Stimulated activated naive CD8-positive, alpha-beta T cell treated with anti-CD3 and anti-CD28 coated beads, Interleukin-15, Interleukin-2, amounts not matched to agents 100 ng/mL and 50 ng/mL, for 24 hours (primary cell): ENCODE data around the gene ZNF213.
"Not testable (repeated sequence)": the region's sequence is repeated elsewhere in the genome, so short reads cannot be mapped to it uniquely, and the experiment has no call there.

ENCODE experiments used
- H3K27ac Mint-ChIP-seq: one replicate; pipeline ENCODE4 v1.8.0; 2021; ENCODE audit warnings: mild to moderate bottlenecking, mixed read lengths
- H3K27me3 Mint-ChIP-seq: one replicate; pipeline ENCODE4 v1.8.0; 2021; ENCODE audit warnings: mixed read lengths
- H3K36me3 Mint-ChIP-seq: one replicate; pipeline ENCODE4 v1.8.0; 2021; ENCODE audit warnings: low read depth, mixed read lengths
- H3K4me1 Mint-ChIP-seq: one replicate; pipeline ENCODE4 v1.8.0; 2021; ENCODE audit warnings: low read depth, mixed read lengths
- H3K4me3 Mint-ChIP-seq: one replicate; pipeline ENCODE4 v1.8.0; 2021; ENCODE audit warnings: mild to moderate bottlenecking, mixed read lengths
- H3K9me3 Mint-ChIP-seq: one replicate; pipeline ENCODE4 v1.8.0; 2021; ENCODE audit warnings: mixed read lengths

Gene ZNF213

DNA sequence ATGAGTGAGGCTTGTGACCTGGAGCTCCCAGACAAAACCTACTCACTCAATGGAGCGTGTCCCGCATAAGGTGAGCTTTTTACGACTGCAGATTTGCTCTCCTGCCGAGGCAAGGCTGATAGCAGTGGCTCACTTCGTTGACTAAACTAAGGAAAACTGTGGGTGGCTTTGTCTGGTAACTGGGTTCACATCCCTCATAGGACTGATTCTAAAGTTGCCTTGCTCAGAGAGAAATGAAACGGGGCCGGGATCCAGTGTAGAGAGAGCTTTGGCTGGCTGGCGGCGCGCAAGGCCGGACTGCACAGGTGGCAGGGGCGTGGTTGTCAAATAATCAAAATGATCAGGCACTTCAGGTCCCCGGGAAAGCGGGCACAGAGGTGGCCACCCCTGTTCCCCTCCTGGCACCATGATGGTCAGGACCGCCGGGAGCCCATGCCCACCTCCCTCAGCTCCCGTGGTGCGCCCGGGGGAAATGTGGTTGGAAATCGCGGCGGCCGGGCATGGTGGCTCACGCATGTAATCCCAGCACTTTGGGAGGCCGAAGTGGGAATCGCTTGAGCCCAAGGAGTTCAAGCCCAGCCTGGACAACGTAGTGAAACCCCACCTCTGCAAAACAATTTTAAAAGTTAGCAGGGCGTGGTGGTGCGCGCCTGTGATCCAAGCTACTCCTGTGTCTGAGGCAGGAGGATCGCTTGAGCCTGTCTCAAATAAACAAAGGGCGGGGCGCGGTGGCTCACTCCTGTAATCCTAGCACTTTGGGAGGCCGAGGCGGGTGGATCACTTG, 26.6 kb downstream of the ZNF213 start:
- peak overlapping the region; percentile 37 for H3K4me3 Mint-ChIP-seq
- H3K9me3 Mint-ChIP-seq = no peaks in the 10 kb centered on the region
- H3K36me3 Mint-ChIP-seq = no peaks in the 10 kb centered on the region
- H3K27me3 Mint-ChIP-seq = peaks cover 11% of the 10 kb centered on the region
- peaks cover 44% of the 10 kb centered on the region for H3K4me1 Mint-ChIP-seq
- no peak overlapping the region for H3K27ac Mint-ChIP-seq

DNA sequence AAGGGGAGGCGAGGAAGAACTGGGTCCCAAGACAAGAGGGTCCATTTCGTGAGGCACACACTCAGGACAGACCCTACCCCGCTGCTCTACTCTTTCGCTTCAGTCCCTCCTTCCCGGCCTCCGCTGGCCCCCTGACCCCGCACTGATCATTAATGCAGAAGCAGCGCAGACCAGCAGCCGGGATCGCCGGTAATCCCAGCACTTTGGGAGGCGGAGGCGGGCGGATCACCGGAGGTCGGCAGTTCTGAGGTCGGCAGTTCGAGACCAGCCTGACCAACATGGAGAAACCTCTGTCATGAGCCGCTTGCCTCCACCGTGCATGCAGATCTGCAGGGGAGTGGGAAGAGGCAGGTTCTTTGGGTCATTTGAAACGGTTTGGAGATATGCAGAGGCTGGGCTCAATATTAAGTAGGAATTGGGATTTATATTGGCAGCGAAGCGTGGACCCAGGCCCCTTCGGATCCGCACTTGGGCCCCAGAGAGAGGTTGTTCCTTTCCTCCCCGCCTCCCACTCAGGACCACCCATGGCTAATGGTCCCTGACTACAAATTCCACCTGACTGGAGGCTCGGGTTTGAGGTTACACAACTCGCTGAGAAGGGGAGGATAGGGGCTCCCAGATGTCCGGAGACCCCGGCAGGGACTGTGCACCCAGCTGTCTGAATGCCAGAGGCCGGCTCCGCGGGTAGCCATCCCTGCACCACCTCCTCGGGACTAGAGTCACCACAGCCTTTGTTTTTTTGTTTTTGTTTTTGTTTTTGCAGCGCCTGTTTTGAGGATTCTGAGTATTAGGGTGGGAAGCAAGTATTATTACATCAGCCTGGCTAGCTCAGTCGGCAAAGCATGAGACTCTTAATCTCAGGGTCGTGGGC, 29.5 kb downstream of the ZNF213 start:
- Mint-ChIP-seq H3K4me1 (peaks cover 24% of the 10 kb centered on the region), H3K4me3 (no peak overlapping the region), H3K27ac (no peak overlapping the region), H3K9me3 (no peaks in the 10 kb centered on the region), H3K36me3 (no peaks in the 10 kb centered on the region), H3K27me3 (peaks cover 9% of the 10 kb centered on the region)

DNA sequence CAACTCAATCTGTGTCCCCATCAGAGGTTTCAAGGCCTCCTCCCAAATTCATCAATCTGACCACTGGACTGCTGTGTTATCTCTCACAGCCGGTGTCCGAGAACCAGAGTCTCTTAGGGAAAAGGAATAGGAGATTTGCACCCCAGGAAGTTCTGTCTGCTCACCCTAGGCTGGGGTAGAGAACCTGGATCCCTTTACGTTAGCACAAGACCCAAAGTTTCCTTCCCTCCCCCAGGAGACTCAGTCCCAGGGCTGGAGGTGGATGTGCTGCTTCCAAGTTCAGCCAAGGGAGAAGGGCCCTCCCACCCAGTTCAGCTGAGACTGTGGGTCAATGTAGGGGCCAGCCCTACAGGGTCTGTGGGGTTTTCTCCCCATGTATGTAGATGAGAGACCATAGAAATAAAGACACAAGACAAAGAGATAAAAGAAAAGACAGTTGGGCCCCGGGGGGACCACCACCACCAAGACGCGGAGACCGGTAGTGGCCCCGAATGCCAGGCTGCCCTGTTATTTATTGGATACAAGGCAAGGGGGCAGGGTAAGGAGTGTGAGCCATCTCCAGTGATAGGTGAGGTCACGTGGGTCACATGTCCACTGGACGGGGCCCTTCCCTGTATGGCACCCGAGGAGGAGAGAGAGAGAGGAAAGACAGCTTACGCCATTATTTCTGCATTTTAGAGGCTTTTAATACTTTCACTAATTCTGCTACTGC, 30.4 kb downstream of the ZNF213 start:
- no peaks in the 10 kb centered on the region for H3K36me3 Mint-ChIP-seq
- H3K4me3 Mint-ChIP-seq = peak overlapping the region; percentile 27
- peaks cover 14% of the 10 kb centered on the region for H3K27me3 Mint-ChIP-seq
- H3K27ac Mint-ChIP-seq = peak overlapping the region; percentile 4
- H3K4me1 Mint-ChIP-seq = peaks cover 16% of the 10 kb centered on the region
- no peaks in the 10 kb centered on the region for H3K9me3 Mint-ChIP-seq

DNA sequence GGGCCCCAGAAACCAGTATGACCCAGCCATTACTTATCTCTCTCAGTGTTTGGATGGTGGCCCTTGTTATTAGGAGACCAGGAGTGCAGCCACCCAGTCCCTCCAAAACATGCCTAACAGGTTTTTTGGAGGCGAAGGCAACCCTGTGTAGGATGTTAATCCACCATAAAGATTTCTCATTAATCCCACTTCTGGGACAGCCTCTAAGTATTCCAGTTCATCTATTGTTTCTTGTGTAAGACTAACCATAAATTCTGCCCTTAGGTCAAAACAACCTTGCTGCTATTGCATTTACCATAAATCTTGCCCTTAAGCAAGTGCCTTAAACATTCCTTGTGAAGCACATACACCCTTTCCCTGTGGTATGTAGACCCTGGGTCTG, 31.7 kb downstream of the ZNF213 start:
- Mint-ChIP-seq H3K9me3 (no peaks in the 10 kb centered on the region), H3K4me3 (no peak overlapping the region), H3K36me3 (no peaks in the 10 kb centered on the region), H3K4me1 (peaks cover 25% of the 10 kb centered on the region), H3K27me3 (peaks cover 21% of the 10 kb centered on the region), H3K27ac (no peak overlapping the region)

DNA sequence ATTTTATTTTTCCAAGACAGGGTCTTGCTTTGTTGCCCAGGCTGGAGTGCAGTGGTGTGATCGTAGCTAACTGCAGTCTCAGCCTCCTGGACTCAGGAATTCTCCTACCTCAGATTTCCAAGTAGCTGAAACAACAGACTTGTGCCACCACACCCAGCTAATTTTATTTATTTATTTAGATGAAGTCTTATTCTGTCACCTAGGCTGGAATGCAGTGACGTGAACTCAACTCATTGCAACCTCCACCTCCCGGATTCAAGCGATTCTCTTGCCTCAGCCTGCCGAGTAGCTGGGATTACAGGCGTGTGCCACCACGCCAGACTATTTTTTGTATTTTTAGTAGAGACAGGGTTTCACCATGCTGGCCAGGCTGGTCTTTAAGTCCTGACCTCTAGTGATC, 33.9 kb downstream of the ZNF213 start:
- H3K27me3 Mint-ChIP-seq = peaks cover 31% of the 10 kb centered on the region
- H3K9me3 Mint-ChIP-seq, H3K27ac Mint-ChIP-seq, H3K4me3 Mint-ChIP-seq, H3K36me3 Mint-ChIP-seq: not testable (repeated sequence)
- peaks cover 39% of the 10 kb centered on the region for H3K4me1 Mint-ChIP-seq

DNA sequence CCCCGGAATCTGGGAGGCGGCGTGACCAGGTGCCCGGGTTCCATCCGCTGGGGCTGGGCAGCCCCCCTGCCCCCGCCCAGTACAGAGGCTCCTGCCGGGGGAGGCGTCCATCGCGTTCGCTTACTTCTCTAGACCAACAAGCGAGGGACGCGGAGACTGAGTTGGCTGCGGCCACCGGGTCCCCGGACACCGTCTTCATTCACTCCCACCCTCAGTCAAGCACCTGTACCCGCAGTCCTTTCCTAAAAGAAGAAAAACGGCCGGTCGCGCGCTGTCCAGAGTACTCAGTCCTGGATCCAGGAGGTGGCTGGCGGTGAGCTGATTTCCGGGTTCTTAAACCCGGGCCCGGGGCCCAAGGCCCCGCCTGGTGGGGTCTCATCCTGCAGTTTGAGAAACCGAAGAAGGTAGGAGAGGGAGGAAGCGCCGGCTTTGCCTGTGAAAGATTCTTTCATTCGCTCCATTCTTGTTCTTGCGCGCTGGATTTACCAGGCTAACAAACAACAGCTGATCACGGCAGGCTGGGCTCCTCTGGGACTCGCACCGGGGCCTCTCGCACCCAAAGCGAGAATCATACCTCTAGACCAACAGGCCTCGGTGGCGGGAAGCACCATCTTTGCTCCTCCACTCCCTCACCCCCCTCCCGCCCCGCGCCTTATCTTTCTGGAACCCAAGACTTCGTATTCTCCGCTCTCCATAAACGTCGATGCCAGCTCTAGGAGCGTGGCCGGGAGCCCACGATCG, 35.8 kb downstream of the ZNF213 start:
- Mint-ChIP-seq H3K9me3 (no peaks in the 10 kb centered on the region), H3K27ac (peak overlapping the region; percentile 36), H3K4me1 (peaks cover 46% of the 10 kb centered on the region), H3K27me3 (peaks cover 44% of the 10 kb centered on the region), H3K4me3 (peak overlapping the region; percentile 76), H3K36me3 (no peaks in the 10 kb centered on the region)

DNA sequence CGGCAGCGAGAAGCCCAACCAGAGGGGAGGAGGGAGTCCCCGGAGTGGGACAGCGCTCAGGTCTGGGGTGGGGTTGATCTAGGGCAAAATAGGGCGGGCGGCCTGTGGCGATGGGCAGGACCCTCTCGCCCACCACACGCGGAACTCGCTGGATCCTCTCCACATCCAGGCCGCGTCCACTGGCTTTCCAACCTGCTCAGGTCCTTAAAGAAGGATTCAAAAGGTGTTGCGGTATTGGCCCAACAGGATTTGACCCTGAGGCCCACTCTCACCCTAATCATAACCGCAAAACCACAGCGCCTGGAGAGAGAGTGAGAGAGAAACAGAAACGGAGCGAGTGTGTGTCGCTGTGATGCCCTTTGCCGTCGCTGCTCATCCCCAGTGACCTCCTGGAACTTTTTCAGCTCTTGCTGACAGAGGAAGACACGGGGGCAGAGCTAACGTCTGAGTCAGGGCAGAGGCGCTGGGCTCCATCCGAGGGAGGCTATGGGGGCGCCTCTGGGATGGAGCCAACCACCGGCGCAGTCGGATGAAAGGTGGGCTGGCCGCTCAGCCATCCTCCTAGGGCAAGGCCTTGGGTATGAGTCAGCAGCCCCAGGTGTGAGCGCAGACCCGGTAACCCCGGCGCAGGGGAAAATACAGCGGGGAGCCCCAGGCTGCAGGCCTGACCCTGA, 36.5 kb downstream of the ZNF213 start:
- H3K27ac Mint-ChIP-seq = peak overlapping the region; percentile 92
- H3K27me3 Mint-ChIP-seq = peaks cover 51% of the 10 kb centered on the region

DNA sequence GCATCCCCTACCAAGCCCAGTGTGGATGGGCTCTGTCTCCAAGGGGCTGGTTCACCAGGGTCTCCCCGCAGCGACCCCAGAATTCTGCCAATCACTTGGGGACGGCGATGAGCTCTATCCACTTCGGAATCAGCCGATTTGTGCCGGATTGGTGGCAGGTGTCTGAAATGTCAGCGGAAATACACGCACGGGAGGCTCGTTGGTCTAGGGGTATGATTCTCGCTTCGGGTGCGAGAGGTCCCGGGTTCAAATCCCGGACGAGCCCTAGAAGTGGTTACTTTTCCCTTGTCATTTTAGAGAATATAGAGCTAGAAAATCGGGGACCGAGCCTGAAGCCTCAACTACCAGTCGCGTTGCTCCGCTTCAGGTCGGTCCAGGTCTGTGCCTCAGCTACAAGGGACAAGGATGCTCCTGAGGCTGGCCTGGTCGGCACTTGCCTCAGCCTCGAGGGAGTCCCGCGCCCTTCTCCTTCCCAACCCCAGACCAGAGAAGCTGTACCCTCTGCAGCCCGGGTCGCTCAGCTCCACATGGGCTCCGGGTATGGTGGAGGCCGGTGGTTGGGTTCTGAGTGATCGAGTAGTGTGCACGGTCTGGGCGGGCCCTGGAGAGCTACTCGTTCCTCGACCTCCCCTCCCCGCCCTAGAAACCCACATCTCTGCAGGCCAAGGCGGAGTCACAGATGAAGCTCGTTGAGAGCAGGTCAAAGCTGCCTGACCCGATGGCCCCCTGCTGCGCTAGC, 37.2 kb downstream of the ZNF213 start:
- Mint-ChIP-seq H3K4me3 (peak overlapping the region; percentile 76), H3K27me3 (peaks cover 58% of the 10 kb centered on the region), H3K27ac (peak overlapping the region; percentile 92), H3K4me1 (peaks cover 47% of the 10 kb centered on the region), H3K36me3 (no peaks in the 10 kb centered on the region), H3K9me3 (no peaks in the 10 kb centered on the region)

More for the DNA sequence above, 36.5 kb downstream of the ZNF213 start:
- H3K4me1 Mint-ChIP-seq = peaks cover 47% of the 10 kb centered on the region
- no peaks in the 10 kb centered on the region for H3K9me3 Mint-ChIP-seq
- no peaks in the 10 kb centered on the region for H3K36me3 Mint-ChIP-seq
- H3K4me3 Mint-ChIP-seq = peak overlapping the region; percentile 76

DNA sequence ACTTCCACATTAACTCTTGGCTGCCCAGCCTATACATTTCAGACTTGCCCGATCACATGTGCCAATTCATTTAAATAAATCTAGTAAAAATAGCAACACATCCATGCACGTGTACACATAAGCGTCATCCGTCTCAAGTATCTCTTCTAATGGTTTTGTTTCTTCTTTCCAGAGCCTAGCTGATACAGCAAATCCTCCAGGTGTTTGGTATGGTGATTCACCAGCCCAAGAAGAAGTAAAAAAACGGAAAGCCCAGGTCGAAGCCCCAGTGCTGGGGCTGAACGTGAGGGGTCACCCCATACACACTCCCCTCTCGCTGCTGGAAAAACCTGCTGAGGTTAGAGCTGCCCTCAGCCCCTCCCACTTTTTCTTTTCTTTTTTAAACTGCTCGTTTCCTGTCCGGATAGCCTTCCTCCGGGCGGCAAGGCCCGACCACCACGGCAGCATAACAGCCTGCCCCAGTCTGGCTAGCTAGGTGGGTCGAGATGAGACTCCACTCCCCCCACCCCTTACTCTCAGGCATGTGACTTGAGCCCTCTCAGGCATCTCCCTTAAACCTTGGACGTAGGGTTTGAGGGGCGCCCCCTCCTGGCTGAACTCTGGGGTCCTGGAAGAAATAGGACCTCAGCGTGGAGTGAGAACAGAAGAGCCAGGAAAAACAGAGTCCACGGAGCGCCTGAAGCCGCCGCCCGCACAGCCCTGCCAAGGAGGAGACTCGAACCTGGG, 39.2 kb downstream of the ZNF213 start:
- Mint-ChIP-seq H3K27ac (peak overlapping the region; percentile 79), H3K4me1 (peaks cover 47% of the 10 kb centered on the region), H3K36me3 (no peaks in the 10 kb centered on the region), H3K9me3 (no peaks in the 10 kb centered on the region), H3K4me3 (peak overlapping the region; percentile 75), H3K27me3 (peaks cover 70% of the 10 kb centered on the region)

DNA sequence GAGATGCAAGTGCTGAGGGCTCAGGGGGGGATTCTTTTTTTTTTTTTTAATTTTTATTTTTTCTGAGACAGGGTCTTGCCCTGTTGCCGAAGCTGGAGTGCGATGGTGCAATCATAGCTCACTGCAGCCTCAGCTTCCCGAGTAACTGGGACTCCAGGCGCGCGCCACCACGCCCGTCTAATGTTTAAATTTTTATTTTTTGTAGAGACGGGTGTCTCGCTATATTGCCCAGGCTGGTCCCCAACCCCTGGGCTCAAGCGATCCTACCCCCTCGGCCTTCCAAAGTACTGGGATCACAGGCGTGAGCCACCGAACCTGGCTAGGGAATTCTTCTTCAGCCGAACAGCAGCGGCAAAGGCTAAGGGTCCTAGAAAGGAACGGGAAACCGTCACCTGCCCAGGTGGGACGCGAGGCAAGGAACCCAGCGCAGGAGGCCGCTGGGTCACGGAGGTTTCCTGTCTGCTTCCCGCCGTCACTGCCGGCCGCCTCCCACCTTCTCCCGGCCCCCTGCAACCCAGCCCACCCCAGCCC, 39.9 kb downstream of the ZNF213 start:
- peak overlapping the region; percentile 79 for H3K27ac Mint-ChIP-seq
- peaks cover 70% of the 10 kb centered on the region for H3K27me3 Mint-ChIP-seq

DNA sequence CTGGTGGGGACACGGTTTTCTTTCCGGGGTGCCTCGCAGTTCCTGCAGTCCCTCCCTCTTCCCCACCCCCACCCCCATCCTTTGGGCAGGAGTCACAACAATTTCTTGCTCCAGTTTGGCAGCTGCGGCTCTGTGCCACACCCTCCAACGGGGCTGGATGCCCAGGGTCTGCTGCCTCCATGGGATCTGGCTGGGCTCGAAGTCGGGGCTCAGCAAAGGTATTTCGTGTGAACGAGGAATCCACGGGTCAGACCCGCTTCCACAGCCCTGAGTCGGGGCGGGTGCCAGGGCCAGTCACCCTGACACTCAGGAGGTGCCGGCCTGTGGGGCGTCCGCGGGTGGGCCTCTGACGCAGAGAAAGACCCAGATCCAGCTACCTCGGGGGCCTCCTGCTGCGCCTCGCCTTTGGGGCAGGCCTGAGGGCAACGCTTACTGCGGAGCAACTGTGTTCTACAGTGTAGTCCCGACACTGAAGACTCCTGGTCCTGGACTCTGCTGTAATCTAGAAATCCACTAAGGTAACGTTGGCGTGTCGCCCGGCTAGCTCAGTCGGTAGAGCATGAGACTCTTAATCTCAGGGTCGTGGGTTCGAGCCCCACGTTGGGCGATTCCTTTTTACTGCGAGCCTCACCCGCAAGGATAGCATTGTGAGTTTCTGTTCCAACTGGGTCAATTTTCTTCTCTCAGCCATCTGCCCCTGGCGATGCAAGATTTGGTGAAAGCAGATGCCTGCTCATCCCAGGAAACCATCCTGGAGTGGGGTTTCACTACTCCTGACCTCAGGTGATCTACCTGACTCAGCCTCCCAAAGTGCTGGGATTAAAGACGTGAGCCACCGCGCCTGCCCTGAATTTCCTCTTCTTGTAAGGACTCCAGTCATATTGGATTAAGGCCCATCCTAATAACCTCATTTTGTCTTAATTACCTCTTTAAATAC, 40.6 kb downstream of the ZNF213 start:
- Mint-ChIP-seq H3K27ac (peak overlapping the region; percentile 84), H3K9me3 (no peaks in the 10 kb centered on the region), H3K4me3 (peak overlapping the region; percentile 53), H3K27me3 (peaks cover 76% of the 10 kb centered on the region), H3K4me1 (peaks cover 44% of the 10 kb centered on the region), H3K36me3 (no peaks in the 10 kb centered on the region)

More for the DNA sequence above, 39.9 kb downstream of the ZNF213 start:
- H3K9me3 Mint-ChIP-seq = no peaks in the 10 kb centered on the region
- H3K36me3 Mint-ChIP-seq = no peaks in the 10 kb centered on the region
- H3K4me1 Mint-ChIP-seq = peaks cover 47% of the 10 kb centered on the region
- H3K4me3 Mint-ChIP-seq = peak overlapping the region; percentile 75

DNA sequence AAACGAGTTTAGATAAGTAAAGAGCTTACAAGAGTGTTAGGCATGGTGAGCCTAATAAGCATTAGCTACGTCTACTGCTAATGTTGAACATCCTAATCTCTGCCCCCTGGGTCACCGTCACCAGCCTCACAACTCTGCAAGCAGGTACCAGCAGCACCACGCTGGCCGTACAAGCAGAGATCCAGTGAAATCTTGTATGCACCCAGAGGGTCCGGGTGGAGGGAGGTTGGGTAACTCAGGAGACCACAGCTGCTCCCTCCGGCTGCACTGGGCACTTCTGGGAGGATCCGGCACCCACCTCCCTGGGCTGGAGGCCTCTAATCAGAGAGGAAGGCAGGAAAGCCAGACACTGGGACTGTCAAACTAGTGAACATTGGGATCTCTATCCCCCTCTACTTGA, 44.8 kb downstream of the ZNF213 start:
- no peaks in the 10 kb centered on the region for H3K9me3 Mint-ChIP-seq
- H3K4me1 Mint-ChIP-seq = peaks cover 32% of the 10 kb centered on the region
- H3K27me3 Mint-ChIP-seq = peaks cover 90% of the 10 kb centered on the region
- peaks cover 10% of the 10 kb centered on the region for H3K36me3 Mint-ChIP-seq
- no peak overlapping the region for H3K4me3 Mint-ChIP-seq
- no peak overlapping the region for H3K27ac Mint-ChIP-seq
